Loucy (cell line): ENCODE data around the gene EZH2.

ENCODE experiments used
- H2AFZ ChIP-seq: fragments of 200-600 bp; sonication (generic); 2 replicates; pipeline ENCODE4 v1.6.0; 2016; ENCODE audit warnings: antibody characterized with exemption, mild to moderate bottlenecking, low read length, moderate library complexity
- H3F3A ChIP-seq: fragments of 200-600 bp; 2 replicates; pipeline ENCODE4 v1.6.0; 2016; ENCODE audit warnings: antibody characterized with exemption, low read depth, mild to moderate bottlenecking
- H3K27me3 ChIP-seq: fragments of 200-600 bp; sonication (generic); 2 replicates; pipeline ENCODE4 v1.6.1; 2014; ENCODE audit warnings: low read length, mild to moderate bottlenecking; ENCODE audit not compliant: insufficient read depth, poor library complexity, severe bottlenecking
- H3K36me3 ChIP-seq: fragments of 200-600 bp; sonication (generic); 2 replicates; pipeline ENCODE4 v1.6.1; 2016; ENCODE audit warnings: low read length; ENCODE audit not compliant: insufficient read depth
- H3K4me1 ChIP-seq: fragments of 200-600 bp; sonication (generic); 2 replicates; pipeline ENCODE4 v1.5.1; 2014; ENCODE audit warnings: low read length, mild to moderate bottlenecking; ENCODE audit not compliant: insufficient read depth, poor library complexity, severe bottlenecking
- H3K4me2 ChIP-seq: fragments of 200-600 bp; sonication (generic); 2 replicates; pipeline ENCODE4 v1.6.0; 2014; ENCODE audit warnings: antibody characterized with exemption, low read length, low read depth, mild to moderate bottlenecking; ENCODE audit not compliant: poor library complexity, severe bottlenecking
- H3K4me3 ChIP-seq: fragments of 200-600 bp; sonication (generic); 2 replicates; pipeline ENCODE4 v1.5.1; 2014; ENCODE audit warnings: low read length, mild to moderate bottlenecking, mixed read lengths; ENCODE audit not compliant: poor library complexity, severe bottlenecking
- H3K79me2 ChIP-seq: fragments of 200-600 bp; sonication (generic); 2 replicates; pipeline ENCODE4 v1.6.1; 2014; ENCODE audit warnings: low read length; ENCODE audit not compliant: insufficient read depth
- H3K9ac ChIP-seq: fragments of 200-600 bp; sonication (generic); 2 replicates; pipeline ENCODE4 v1.6.0; 2014; ENCODE audit warnings: mild to moderate bottlenecking, low read depth, low read length, moderate library complexity; ENCODE audit not compliant: poor library complexity, severe bottlenecking
- H3K9me2 ChIP-seq: fragments of 200-600 bp; sonication (generic); replicated peaks from 2 replicates; pipeline ENCODE4 v1.6.1; 2016; ENCODE audit warnings: low read depth, low read length, mixed read lengths
- H3K9me3 ChIP-seq: fragments of 200-600 bp; sonication (generic); 2 replicates; pipeline ENCODE4 v1.6.1; 2014; ENCODE audit warnings: mild to moderate bottlenecking, antibody characterized with exemption, low read length, low read depth; ENCODE audit not compliant: insufficient read depth
- H4K20me1 ChIP-seq: fragments of 200-600 bp; sonication (generic); 2 replicates; pipeline ENCODE4 v1.6.0; 2014; ENCODE audit warnings: antibody characterized with exemption, low read length, mild to moderate bottlenecking; ENCODE audit not compliant: insufficient read depth, poor library complexity, severe bottlenecking
- EZH2phosphoT487 ChIP-seq: fragments of 200-600 bp; IDR thresholded peaks from 2 replicates; pipeline ENCODE4 v1.6.1; 2018; ENCODE audit warnings: antibody characterized with exemption, mild to moderate bottlenecking, moderate library complexity, borderline replicate concordance
- TF ChIP-seq, protein P1 (sequence below): fragments of 200-600 bp; sonication (generic); conservative IDR thresholded peaks from 2 replicates; pipeline ENCODE4 v1.5.1; 2014; ENCODE audit warnings: mild to moderate bottlenecking, antibody characterized with exemption, low read length

EZH2 gene

DNA sequence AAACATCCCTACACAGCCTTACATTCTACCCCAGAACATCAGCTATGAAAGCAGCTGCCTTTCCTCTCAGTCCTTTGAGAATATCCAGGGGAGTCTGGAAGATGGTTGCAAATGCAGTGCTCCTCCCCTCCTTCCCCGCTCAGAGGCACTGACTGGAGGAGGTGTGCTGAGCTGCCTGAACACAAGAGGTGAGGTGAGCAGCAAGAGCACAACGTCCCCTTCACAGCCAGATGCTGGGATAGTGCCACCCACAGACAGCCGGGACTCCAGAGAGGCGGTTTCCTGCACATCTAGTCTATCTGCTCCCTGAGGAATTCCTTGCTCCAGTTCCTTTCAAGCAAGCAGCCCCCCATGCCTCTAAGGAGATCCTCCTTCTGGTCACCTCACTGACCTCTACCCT, 74.2 kb downstream of the EZH2 start:
- no peaks in the 10 kb centered on the region for H3K27me3 ChIP-seq
- no peaks in the 10 kb centered on the region for H3K36me3 ChIP-seq
- H3K4me2 ChIP-seq: no peak overlapping the region
- no peak overlapping the region for H3K9ac ChIP-seq
- no peaks in the 10 kb centered on the region for H3K79me2 ChIP-seq
- no peaks in the 10 kb centered on the region for H3K9me2 ChIP-seq
- no peak overlapping the region for H2AFZ ChIP-seq
- TF ChIP-seq, protein P1, sequence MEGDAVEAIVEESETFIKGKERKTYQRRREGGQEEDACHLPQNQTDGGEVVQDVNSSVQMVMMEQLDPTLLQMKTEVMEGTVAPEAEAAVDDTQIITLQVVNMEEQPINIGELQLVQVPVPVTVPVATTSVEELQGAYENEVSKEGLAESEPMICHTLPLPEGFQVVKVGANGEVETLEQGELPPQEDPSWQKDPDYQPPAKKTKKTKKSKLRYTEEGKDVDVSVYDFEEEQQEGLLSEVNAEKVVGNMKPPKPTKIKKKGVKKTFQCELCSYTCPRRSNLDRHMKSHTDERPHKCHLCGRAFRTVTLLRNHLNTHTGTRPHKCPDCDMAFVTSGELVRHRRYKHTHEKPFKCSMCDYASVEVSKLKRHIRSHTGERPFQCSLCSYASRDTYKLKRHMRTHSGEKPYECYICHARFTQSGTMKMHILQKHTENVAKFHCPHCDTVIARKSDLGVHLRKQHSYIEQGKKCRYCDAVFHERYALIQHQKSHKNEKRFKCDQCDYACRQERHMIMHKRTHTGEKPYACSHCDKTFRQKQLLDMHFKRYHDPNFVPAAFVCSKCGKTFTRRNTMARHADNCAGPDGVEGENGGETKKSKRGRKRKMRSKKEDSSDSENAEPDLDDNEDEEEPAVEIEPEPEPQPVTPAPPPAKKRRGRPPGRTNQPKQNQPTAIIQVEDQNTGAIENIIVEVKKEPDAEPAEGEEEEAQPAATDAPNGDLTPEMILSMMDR: no peak
- no peak for TF ChIP-seq EZH2phosphoT487
- no peaks in the 10 kb centered on the region for H3K9me3 ChIP-seq
- no peaks in the 10 kb centered on the region for H4K20me1 ChIP-seq
- no peaks in the 10 kb centered on the region for H3F3A ChIP-seq
- H3K4me1 ChIP-seq: peaks cover 6% of the 10 kb centered on the region
- no peak overlapping the region for H3K4me3 ChIP-seq

DNA sequence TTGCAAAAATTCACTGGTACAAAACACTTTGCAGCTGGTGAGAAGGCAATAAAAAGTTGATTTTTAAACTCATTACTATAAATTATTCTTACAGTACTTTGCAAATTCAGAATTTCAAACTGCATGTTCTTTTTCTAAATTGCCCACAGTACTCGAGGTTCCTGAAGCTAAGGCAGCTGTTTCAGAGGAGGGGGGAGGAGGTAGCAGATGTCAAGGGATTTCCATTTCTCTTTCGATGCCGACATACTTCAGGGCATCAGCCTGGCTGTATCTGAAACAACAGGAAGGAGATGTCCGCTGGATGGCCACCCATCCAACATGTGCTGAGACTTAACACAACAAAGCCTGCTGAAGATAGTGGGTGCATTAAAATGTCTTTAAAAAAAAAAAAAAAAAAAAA, 76.7 kb downstream of the EZH2 start:
- Histone ChIP-seq H3K27me3 (no peaks in the 10 kb centered on the region), H3K4me2 (no peak overlapping the region), H3K79me2 (no peaks in the 10 kb centered on the region), H3K9ac (no peak overlapping the region), H3K9me3 (no peaks in the 10 kb centered on the region), H4K20me1 (no peaks in the 10 kb centered on the region), H2AFZ (no peak overlapping the region), H3K9me2 (no peaks in the 10 kb centered on the region), H3F3A (no peaks in the 10 kb centered on the region), H3K4me1 (no peaks in the 10 kb centered on the region), H3K4me3 (no peak overlapping the region), H3K36me3 (no peaks in the 10 kb centered on the region)
- TF ChIP-seq, protein P1: no peak
- TF ChIP-seq EZH2phosphoT487: no peak

DNA sequence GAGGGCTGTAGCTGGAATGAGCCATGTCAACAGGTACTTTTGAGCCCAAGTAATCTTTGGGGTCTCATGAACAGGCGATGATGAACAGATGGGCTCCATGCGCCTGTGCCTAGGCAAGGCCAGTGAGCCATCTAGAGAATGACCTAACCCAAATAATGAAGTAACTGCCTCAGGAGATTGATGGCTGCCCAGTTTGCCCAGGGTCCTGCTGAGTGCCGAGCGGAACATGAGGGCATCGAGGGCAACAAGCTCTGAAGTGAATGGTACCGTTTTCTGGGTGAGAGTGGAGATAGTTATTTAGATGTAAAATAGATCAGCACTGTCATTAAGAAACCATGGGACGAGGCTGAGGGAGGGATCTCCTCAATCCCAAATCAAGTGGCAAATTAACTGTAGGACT, 77.9 kb downstream of the EZH2 start:
- Histone ChIP-seq H3K4me3 (no peak overlapping the region), H3K36me3 (no peaks in the 10 kb centered on the region; the same call in 1 of the 2 replicates), H3K4me2 (no peak overlapping the region), H3F3A (no peaks in the 10 kb centered on the region), H3K27me3 (no peaks in the 10 kb centered on the region), H3K4me1 (no peaks in the 10 kb centered on the region), H2AFZ (no peak overlapping the region), H3K9me2 (no peaks in the 10 kb centered on the region), H3K9me3 (no peaks in the 10 kb centered on the region), H4K20me1 (no peaks in the 10 kb centered on the region), H3K9ac (no peak overlapping the region), H3K79me2 (no peaks in the 10 kb centered on the region)
- TF ChIP-seq, protein P1: no peak
- no peak for TF ChIP-seq EZH2phosphoT487
